ENCODE data around the gene MEIKIN. TPM values are rescaled to one million over a fixed set of nuclear protein-coding genes. Genes with fewer than 3 reads are reported as not detected.

MEIKIN gene
- total RNA-seq, 1 donor from 2014 or later = not detected

DNA sequence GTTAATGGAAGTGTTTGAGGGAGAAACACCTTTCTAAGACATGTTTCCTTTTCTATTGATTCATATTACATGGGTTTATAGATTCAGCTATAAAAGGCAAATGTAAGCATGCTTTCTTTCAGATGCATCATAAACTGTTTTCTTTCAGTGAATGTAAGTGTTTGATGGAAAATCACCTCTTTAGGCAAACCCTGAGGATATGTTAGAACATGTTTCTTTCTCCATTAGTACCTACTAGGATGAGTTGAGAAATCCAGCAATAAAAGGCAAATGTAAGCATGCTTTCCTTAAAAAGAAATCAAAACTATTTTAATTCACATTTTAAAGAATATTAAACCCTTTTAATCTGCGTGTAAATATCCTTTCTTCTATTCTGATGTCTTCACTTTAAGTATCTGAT lies 180.2 kb downstream of the MEIKIN start:
- TF ChIP-seq, protein P1, sequence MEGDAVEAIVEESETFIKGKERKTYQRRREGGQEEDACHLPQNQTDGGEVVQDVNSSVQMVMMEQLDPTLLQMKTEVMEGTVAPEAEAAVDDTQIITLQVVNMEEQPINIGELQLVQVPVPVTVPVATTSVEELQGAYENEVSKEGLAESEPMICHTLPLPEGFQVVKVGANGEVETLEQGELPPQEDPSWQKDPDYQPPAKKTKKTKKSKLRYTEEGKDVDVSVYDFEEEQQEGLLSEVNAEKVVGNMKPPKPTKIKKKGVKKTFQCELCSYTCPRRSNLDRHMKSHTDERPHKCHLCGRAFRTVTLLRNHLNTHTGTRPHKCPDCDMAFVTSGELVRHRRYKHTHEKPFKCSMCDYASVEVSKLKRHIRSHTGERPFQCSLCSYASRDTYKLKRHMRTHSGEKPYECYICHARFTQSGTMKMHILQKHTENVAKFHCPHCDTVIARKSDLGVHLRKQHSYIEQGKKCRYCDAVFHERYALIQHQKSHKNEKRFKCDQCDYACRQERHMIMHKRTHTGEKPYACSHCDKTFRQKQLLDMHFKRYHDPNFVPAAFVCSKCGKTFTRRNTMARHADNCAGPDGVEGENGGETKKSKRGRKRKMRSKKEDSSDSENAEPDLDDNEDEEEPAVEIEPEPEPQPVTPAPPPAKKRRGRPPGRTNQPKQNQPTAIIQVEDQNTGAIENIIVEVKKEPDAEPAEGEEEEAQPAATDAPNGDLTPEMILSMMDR (IDR thresholded peaks at IDR 0.05; ENCODE audit: unreplicated experiment) = no peak
- Mint-ChIP-seq H3K4me1 (peaks cover 10% of the 10 kb centered on the region), H3K27ac (no peak overlapping the region)

DNA sequence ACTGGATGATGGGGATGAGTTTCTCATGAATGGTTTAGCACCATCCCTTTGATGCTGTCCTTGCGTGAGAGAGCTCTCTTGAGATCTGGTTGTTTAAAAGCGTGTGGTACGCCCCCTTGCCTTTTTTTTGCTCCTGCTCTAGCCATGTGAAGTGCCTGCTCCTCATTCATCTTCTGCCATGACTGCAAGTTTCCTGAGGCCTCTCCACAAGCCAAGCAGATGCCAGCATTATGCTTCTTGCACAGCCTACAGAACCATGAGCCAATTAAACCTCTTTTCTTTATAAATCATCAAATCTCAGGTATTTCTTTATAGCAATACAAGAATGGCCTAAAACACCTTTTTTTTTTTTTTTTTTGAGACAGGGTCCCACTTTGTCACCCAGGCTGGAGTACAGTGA lies 181.5 kb downstream of the MEIKIN start:
- H3K36me3 Mint-ChIP-seq = peaks cover 37% of the 10 kb centered on the region
- no peaks in the 10 kb centered on the region for H3K27me3 Mint-ChIP-seq (ENCODE audit: low read depth)
- no peak for DNase-seq (ENCODE audit: low spot score in 2 of 2, unreplicated experiment in 2 of 2)
- peaks cover 34% of the 10 kb centered on the region for H3K9me3 Mint-ChIP-seq
- no peak overlapping the region for H3K4me3 Mint-ChIP-seq
- H3K4me1 Mint-ChIP-seq = peaks cover 5% of the 10 kb centered on the region
- TF ChIP-seq, protein P1 (IDR thresholded peaks at IDR 0.05; ENCODE audit: unreplicated experiment) = no peak
- no peak overlapping the region for H3K27ac Mint-ChIP-seq

More for the DNA sequence above, 180.2 kb downstream of the MEIKIN start:
- no peaks in the 10 kb centered on the region for H3K27me3 Mint-ChIP-seq (ENCODE audit: low read depth)
- peaks cover 29% of the 10 kb centered on the region for H3K9me3 Mint-ChIP-seq
- no peak overlapping the region for H3K4me3 Mint-ChIP-seq
- peaks cover 37% of the 10 kb centered on the region for H3K36me3 Mint-ChIP-seq
- DNase-seq (ENCODE audit: low spot score in 2 of 2, unreplicated experiment in 2 of 2) = no peak

DNA sequence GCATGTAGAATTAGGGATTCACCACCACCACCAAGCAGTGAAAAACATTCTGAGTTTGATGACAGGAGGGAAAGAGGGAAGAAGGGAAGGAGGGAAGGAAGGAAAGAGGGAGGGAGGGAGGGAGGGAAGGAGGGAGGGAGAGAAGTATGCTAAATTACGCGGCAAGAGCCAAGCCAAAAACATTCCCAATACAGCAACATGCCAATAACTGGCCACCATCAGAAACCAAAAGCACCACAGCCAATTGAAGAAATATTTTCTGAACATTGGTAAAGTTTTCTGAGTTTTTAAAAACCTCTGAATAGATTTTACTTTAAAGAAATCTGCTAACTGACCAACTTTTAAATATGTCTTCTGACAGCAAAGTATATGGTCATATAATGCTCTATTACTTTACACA lies 184.7 kb downstream of the MEIKIN start:
- TF ChIP-seq, protein P1 (IDR thresholded peaks at IDR 0.05; ENCODE audit: unreplicated experiment) = no peak
- Mint-ChIP-seq H3K9me3 (peaks cover 31% of the 10 kb centered on the region), H3K27me3 (ENCODE audit: low read depth) (no peaks in the 10 kb centered on the region), H3K36me3 (peaks cover 33% of the 10 kb centered on the region), H3K27ac (no peak overlapping the region), H3K4me1 (peaks cover 7% of the 10 kb centered on the region), H3K4me3 (no peak overlapping the region)
- no peak for DNase-seq (ENCODE audit: low spot score in 2 of 2, unreplicated experiment in 2 of 2)

DNA sequence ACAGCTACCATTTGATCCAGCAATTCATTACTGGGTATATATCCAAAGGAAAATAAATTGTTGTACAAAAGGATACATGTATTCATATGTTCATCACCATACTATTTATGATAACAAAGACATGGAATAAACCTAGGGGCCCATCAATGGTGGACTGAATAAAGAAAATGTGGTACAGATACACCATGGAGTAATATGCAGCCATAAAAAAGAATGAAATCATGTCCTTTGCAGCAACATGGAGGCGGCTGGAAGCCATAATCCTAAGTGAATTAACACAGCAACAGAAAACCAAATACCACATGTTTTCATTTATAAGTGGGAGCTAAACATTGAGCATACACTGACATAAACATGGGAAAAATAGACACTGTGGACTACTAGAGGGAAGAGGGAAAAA lies 185.8 kb downstream of the MEIKIN start:
- no peak overlapping the region for H3K4me3 Mint-ChIP-seq
- H3K27me3 Mint-ChIP-seq (ENCODE audit: low read depth) = no peaks in the 10 kb centered on the region
- peaks cover 5% of the 10 kb centered on the region for H3K4me1 Mint-ChIP-seq
- H3K27ac Mint-ChIP-seq = no peak overlapping the region
- TF ChIP-seq, protein P1 (IDR thresholded peaks at IDR 0.05; ENCODE audit: unreplicated experiment) = no peak
- H3K9me3 Mint-ChIP-seq = peaks cover 31% of the 10 kb centered on the region
- DNase-seq (ENCODE audit: low spot score in 2 of 2, unreplicated experiment in 2 of 2) = no peak
- H3K36me3 Mint-ChIP-seq = peaks cover 29% of the 10 kb centered on the region

DNA sequence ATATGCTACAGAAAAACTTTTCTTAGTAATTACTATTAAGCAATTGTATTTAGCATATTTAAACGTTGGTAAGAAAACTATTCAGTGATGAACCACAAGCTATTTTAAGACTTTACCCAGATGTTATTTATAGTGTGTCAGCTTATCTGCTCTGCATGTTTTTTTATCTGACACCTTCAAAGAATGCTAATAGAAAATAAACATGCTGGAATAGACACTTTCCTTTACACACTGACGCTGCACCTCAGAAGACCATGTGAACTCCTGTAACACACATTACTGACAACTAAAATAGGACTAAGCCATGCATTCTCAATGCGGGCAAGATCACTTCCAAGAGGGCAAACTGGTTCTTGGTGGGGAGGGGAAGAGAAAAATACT lies 187.0 kb downstream of the MEIKIN start:
- Mint-ChIP-seq H3K9me3 (peaks cover 26% of the 10 kb centered on the region), H3K27ac (no peak overlapping the region), H3K4me3 (no peak overlapping the region), H3K4me1 (peaks cover 6% of the 10 kb centered on the region), H3K36me3 (peaks cover 19% of the 10 kb centered on the region), H3K27me3 (ENCODE audit: low read depth) (no peaks in the 10 kb centered on the region)
- TF ChIP-seq, protein P1 (IDR thresholded peaks at IDR 0.05; ENCODE audit: unreplicated experiment) = no peak
- DNase-seq (ENCODE audit: low spot score in 2 of 2, unreplicated experiment in 2 of 2) = no peak

Data from mesothelial cell of epicardium (in vitro differentiated cells).